Stimulated activated CD4-positive, alpha-beta T cell treated with anti-CD3 and anti-CD28 coated beads, Interleukin-15, amount 100 ng/mL, for 1 hour (primary cell): ENCODE measurements around the gene ACSL5.
"Not testable (repeated sequence)": the region's sequence is repeated elsewhere in the genome, so short reads cannot be mapped to it uniquely, and the experiment has no call there.

Experiments used
- DNase-seq, 2 donors: peaks; one replicate each; pipeline ENCODE4 v3.0.0-alpha.2; 2020; ENCODE audit warnings: low read depth in 1 of 2, low spot score in 1 of 2

The ACSL5 gene

GRCh38 chr10:112406806-112407205 is 32.9 kb downstream of the ACSL5 start:
- DNase-seq, result not testable (repeated sequence)

DNA sequence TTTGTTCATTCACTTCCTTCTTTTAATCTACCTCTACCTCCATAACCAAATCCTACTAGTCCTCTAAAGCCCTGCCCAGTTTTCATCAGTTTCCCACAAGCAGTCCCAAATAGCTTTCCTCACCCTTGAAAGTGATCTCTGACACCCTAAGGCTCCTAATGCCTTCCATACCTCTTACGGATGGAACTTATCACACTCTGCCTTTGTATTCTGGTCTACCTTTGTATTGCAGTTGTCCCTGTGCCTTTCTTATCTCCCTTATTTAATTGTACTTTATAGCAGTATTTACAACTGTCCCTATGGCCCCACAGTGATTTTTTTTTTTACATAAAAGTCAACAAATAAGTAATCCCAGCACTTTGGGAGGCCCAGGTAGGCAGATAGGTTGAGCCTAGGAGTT is 33.8 kb downstream of the ACSL5 start:
- DNase-seq, result no peak

- no peak for DNase-seq
These were observed 35.4 kb downstream of the ACSL5 start for GRCh38 chr10:112409299-112409698.

- DNase-seq, result no peak
These were observed 35.8 kb downstream of the ACSL5 start for GRCh38 chr10:112409755-112410154.

GRCh38 chr10:112412696-112413095 is 38.8 kb downstream of the ACSL5 start:
- DNase-seq, result no peak

- DNase-seq, result no peak
These were observed 47.8 kb downstream of the ACSL5 start for GRCh38 chr10:112421731-112422130.

DNA sequence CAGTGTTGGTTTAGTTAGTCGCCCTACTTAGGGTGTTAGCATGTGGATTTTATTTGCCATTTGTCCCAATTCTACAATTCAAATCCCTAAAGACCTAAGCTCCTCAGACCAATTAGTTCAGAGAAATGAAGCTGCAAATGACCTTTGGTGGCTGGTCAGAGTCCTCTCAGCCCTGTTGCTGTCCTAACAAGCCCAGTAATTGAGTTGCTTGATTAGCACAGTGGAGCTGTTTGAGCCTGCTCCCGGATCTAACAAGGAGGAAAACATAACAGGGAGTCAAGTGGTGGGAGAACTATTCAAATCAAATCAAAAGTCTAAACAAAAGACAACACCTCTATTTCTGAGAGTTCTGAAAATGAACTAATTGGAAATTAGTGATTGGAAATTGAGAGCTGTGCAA is 50.7 kb downstream of the ACSL5 start:
- DNase-seq, result no peak

GRCh38 chr10:112426111-112426510 is 52.2 kb downstream of the ACSL5 start:
- DNase-seq, result no peak

DNA sequence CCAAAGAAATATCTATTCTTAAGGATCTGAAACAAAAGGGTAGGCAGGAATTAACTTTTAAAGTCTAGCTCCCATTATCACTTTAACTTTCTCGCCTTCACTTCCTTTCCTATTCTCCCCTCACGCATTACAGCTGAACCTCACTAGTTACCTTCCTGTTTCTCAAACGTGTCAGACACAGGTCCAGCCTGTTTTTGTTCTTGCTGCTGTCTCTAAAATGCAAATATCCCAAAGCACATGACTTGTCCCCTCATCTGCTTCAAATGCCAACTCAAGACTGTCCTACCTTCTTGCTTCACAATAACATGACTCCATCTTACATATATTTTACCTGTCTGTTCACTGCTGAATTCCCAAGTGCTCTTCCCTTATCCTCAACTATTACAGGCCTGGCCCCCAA is 55.2 kb downstream of the ACSL5 start:
- DNase-seq, result no peak

- DNase-seq, result no peak
These were observed 55.8 kb downstream of the ACSL5 start for GRCh38 chr10:112429654-112430230.

DNA sequence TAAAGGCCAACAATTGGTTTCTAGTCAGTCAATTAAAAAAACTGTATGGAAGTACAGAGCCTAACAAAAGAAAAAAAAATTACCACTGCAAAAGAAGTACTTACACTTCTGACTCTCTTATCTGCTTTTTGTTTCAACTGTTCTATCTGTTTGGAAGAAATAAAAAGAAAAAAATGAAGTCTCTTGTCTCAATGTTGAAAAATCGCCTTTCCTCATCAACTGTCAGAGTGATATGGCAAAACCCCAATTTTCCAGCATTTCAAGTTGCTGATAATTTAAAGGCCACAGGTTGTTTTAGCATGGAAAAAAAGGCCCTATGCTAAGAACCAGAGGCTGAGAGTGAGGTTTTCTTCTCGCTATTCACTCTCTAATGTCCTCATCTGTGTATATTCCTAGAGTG is 59.2 kb downstream of the ACSL5 start:
- DNase-seq, result no peak

GRCh38 chr10:112434988-112435619 is 61.2 kb downstream of the ACSL5 start:
- no peak for DNase-seq

DNA sequence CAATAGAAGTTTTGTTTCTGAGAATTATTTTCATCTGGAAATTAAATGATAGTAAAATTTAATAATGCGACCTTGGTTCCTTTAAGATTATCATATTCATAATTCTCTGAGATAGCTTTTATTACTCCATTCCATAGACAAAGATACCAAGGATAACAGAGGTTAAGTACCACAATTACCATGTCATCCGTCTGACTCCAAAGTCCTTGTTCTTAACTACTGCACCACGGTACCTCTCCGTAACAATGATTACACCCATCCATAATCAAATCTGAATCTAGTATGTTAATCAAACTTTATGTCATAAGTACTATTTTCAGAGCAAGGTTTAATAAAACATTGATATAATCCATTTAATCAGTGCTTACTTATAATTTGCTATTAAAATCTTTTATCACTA is 64.4 kb downstream of the ACSL5 start:
- no peak for DNase-seq

- DNase-seq, result no peak
These were observed 67.6 kb downstream of the ACSL5 start for GRCh38 chr10:112441520-112441919.

DNA sequence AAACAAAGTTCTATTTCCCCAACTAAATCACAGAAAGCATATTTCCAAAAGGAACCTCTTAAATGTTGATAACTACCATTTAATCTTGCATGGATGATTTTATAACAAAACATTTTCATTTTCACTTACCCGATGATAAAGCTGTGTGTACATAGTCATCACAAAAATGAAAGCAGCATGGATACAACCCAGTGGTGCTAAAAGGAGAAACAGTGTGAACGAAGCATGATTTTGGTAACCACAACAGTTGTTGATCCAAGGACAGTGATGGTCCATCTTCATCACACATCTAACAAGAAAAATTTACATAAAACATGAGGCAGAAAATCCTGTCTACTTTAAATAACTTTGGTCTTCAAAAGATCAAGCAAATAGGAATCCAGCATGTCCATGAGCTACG is 68.1 kb downstream of the ACSL5 start:
- DNase-seq, result no peak

DNA sequence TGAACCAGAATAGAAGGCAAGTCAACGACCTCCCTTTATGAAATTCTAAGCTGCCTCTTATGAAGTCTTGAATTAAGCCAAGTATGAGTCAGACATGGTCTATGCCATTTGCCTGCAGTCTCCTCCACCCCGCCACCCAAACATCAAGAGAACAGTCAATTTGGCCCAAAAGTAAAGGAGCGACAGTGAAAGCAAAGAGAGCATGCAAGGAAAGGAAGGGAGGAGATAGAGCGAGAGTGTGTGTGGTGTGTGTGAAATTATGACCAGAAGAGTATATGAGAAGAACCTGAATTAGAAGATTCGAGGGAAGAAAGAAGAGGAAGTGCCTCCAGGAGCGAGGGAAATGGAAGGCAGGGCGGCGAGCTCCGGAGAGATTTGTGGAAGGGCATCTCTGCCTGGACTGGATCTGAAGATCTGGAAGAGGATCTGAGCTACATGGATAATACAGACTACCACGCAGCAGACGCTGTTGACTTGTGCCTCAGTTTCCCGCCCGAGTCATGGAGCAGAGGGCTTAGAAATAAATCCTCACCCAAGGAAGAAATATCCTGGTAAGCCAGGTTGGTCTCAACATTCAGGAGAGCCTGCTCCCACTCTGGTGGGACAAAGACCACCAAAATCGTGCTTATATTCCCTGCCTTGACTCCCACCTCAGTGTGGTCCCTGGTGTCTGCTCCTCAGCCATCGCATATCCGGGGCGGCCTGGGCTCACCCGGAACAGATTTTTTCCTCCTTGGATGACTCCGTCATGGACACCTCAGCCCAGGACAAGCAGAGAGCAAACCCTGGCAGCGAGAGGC is 72.3 kb downstream of the ACSL5 start:
- DNase-seq, result no peak

- peak; percentile 66 to 74 for DNase-seq
These were observed 73.1 kb downstream of the ACSL5 start, which contains the start of the genes VTI1A and ZDHHC6 for GRCh38 chr10:112446855-112447619. Gene VTI1A, plus strand, starts transcription at chr10:112447215. Its CDS starts 159 bp downstream, at chr10:112447374. Gene ZDHHC6, minus strand, starts transcription at chr10:112446914. Its CDS starts 1,478 bp downstream, at chr10:112445436.

GRCh38 chr10:112447620-112447928 is 73.7 kb downstream of the ACSL5 start:
- DNase-seq, result no peak

DNA sequence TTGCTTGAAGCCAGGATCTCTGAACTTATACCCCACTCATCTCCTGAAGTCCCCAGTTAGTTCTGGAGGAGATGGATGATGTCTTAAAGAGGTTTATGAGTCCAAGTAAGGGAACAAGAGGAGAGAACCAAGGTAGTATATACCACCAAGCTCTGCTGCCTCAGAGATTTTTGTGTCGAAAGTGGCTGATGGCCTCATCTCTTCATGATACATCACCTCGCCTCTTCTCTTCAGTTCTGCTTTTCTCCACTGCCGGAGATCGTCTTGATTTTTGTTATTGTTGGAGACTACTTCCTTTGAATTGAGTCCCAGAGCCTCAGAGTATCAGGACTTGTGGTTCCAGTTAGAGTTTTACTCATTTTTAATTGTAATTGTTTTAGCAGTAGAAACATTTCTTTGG is 75.0 kb downstream of the ACSL5 start:
- no peak for DNase-seq

GRCh38 chr10:112454910-112455779 is 81.2 kb downstream of the ACSL5 start:
- no peak for DNase-seq

GRCh38 chr10:112456533-112456932 is 82.6 kb downstream of the ACSL5 start:
- DNase-seq, result no peak
